HG02588 (cell line): ENCODE results near the gene ANKEF1.
"Not testable (repeated sequence)": the region's sequence is repeated elsewhere in the genome, so short reads cannot be mapped to it uniquely, and the experiment has no call there.

ENCODE experiments used
- ATAC-seq: cut with Tn5 transposase; IDR thresholded peaks from one replicate; pipeline ENCODE4 v1.9.1; 2021; ENCODE audit warnings: mild to moderate bottlenecking, moderate library complexity; ENCODE audit not compliant: unreplicated experiment

The ANKEF1 gene

GRCh38 chr20:10031451-10032215 is 3.2 kb upstream of the ANKEF1 start:
- not testable (repeated sequence) for ATAC-seq

GRCh38 chr20:10032269-10032668 is 2.5 kb upstream of the ANKEF1 start:
- ATAC-seq = not testable (repeated sequence)

- no peak for ATAC-seq
These were observed 709 bp upstream of the ANKEF1 start for GRCh38 chr20:10033905-10034650.

- not testable (repeated sequence) for ATAC-seq
These were observed 1.5 kb downstream of the ANKEF1 start for GRCh38 chr20:10036321-10036720.

GRCh38 chr20:10040070-10040975 is 5.5 kb downstream of the ANKEF1 start:
- ATAC-seq = no peak

- ATAC-seq = no peak
These were observed 7.3 kb downstream of the ANKEF1 start for GRCh38 chr20:10042086-10042485.

GRCh38 chr20:10047427-10047826 is 12.6 kb downstream of the ANKEF1 start:
- no peak for ATAC-seq

- ATAC-seq = no peak
These were observed 16.4 kb downstream of the ANKEF1 start for GRCh38 chr20:10051185-10051584.

- no peak for ATAC-seq
These were observed 24.2 kb downstream of the ANKEF1 start for GRCh38 chr20:10059006-10059405.

- ATAC-seq = no peak
These were observed 25.4 kb downstream of the ANKEF1 start for GRCh38 chr20:10060226-10060625.

GRCh38 chr20:10061641-10062040 is 26.9 kb downstream of the ANKEF1 start:
- ATAC-seq = no peak

GRCh38 chr20:10063482-10063881 is 28.7 kb downstream of the ANKEF1 start:
- no peak for ATAC-seq

- ATAC-seq = no peak
These were observed 29.8 kb downstream of the ANKEF1 start for GRCh38 chr20:10064611-10065010.

GRCh38 chr20:10065154-10065833 is 30.5 kb downstream of the ANKEF1 start:
- ATAC-seq = no peak

- ATAC-seq = no peak
These were observed 32.5 kb downstream of the ANKEF1 start for GRCh38 chr20:10067321-10067720.

- no peak for ATAC-seq
These were observed 39.7 kb downstream of the ANKEF1 start for GRCh38 chr20:10074513-10074912.

- ATAC-seq = no peak
These were observed 40.8 kb downstream of the ANKEF1 start for GRCh38 chr20:10075606-10076005.

- ATAC-seq = no peak
These were observed 41.6 kb downstream of the ANKEF1 start for GRCh38 chr20:10076126-10077080.

- ATAC-seq = no peak
These were observed 42.3 kb downstream of the ANKEF1 start for GRCh38 chr20:10077081-10077471.

GRCh38 chr20:10077886-10078285 is 43.1 kb downstream of the ANKEF1 start:
- ATAC-seq = no peak
